Measurements from ENCODE around the gene UBR3. TPM values are rescaled to one million over a fixed set of nuclear protein-coding genes. Genes with fewer than 3 reads are reported as not detected.

UBR3 gene
- total RNA-seq, 1 donor from 2014 or later = 29.5 TPM

Other genes starting within 250 kb of the UBR3 start
- 69.6 and 70.0 TPM in 2 replicates for gene PPIG, start 243.1 kb upstream of the UBR3 start, total RNA-seq
- 1.0 and 2.3 TPM in 2 replicates for gene CFAP210, start 133.0 kb upstream of the UBR3 start, total RNA-seq
- 8.3 and 8.6 TPM in 2 replicates for gene PHOSPHO2, start 133.0 kb upstream of the UBR3 start, total RNA-seq
- 67.0 and 67.2 TPM in 2 replicates for gene KLHL23, start 93.6 kb upstream of the UBR3 start, total RNA-seq
- 183 and 187 TPM in 2 replicates for gene SSB, start 28.6 kb upstream of the UBR3 start, total RNA-seq
- 55.1 and 55.7 TPM in 2 replicates for gene METTL5, start 2.5 kb upstream of the UBR3 start, total RNA-seq